Bronchial epithelial cell (primary cell): ENCODE results near the gene CTPS2. TPM values are rescaled to one million over a fixed set of nuclear protein-coding genes. Genes with fewer than 3 reads are reported as not detected.

Experiments
- DNase-seq: peaks from one replicate; pipeline ENCODE4 v3.0.0-alpha.2; 2010; ENCODE audit warnings: low read depth
- FAIRE-seq: peaks from 2 replicates; lab custom pipeline; 2011; peaks lifted over from hg19 to GRCh38; lab: Jason Lieb, UNC
- H3K27me3 ChIP-seq: 2 replicates; pipeline ENCODE4 v1.5.1; 2011; ENCODE audit warnings: low read length; ENCODE audit not compliant: control insufficient read depth, insufficient read depth
- H3K36me3 ChIP-seq: 2 replicates; pipeline ENCODE4 v1.5.1; 2011; ENCODE audit warnings: low read length; ENCODE audit not compliant: control insufficient read depth, insufficient read depth
- H3K4me3 ChIP-seq: 2 replicates; pipeline ENCODE4 v1.5.1; 2011; ENCODE audit warnings: mild to moderate bottlenecking, low read depth, low read length, control low read depth
- total RNA-seq: library from RNA; depleted of rRNA; stranded (reverse); fragments of >200 nt; gene quantifications from 2 replicates; pipeline ENCODE4 v1.2.1, GENCODE V29; 2014
- TF ChIP-seq, protein P1 (sequence below): IDR thresholded peaks from 2 replicates; pipeline ENCODE4 v1.5.1; 2011; ENCODE audit warnings: mild to moderate bottlenecking, moderate library complexity, low read length, control low read depth, inconsistent platforms; ENCODE audit not compliant: insufficient read depth, severe bottlenecking

Gene CTPS2
- total RNA-seq, 1 donor from 2014 or later = 5.8 TPM

DNA sequence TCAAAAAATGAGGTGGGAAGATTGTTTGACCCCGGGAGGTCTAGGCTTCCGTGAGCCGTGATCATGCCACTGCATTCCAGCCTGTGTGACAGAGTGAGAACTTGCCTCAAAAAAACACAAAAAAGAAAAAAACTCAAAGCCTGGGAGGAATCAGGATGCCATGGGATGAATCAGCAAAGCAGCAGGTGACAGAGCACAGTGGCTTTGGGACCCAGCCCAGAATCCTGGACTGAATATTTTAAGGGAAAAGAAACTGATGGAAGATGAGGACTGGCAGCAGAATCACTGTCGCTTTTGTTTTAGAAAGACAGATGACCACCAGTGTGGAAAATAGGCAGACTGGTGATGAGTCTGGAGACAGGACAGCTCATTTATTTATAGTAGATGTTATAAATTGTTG, 45.9 kb downstream of the CTPS2 start:
- no peaks in the 10 kb centered on the region for H3K27me3 ChIP-seq
- no peaks in the 10 kb centered on the region for H3K36me3 ChIP-seq
- no peak overlapping the region for H3K4me3 ChIP-seq
- DNase-seq = no peak
- no peak for FAIRE-seq
- TF ChIP-seq, protein P1, sequence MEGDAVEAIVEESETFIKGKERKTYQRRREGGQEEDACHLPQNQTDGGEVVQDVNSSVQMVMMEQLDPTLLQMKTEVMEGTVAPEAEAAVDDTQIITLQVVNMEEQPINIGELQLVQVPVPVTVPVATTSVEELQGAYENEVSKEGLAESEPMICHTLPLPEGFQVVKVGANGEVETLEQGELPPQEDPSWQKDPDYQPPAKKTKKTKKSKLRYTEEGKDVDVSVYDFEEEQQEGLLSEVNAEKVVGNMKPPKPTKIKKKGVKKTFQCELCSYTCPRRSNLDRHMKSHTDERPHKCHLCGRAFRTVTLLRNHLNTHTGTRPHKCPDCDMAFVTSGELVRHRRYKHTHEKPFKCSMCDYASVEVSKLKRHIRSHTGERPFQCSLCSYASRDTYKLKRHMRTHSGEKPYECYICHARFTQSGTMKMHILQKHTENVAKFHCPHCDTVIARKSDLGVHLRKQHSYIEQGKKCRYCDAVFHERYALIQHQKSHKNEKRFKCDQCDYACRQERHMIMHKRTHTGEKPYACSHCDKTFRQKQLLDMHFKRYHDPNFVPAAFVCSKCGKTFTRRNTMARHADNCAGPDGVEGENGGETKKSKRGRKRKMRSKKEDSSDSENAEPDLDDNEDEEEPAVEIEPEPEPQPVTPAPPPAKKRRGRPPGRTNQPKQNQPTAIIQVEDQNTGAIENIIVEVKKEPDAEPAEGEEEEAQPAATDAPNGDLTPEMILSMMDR = no peak

DNA sequence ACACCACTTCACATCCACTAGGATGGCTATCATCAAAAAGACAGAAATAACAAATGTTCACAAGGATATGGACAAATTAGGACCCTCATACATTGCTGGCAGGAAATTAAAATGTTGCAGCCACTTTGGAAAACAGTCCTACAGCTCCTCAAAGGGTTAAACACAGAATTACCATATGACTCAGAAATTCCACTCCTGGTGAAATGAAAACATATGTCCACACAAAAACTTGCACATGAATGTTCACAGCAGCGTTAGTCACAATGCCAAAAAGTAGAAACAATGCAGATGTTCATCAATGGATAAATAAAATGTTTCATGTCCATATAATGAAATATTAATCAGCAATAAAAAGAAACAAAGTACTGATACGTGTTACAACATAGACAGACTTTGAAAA, 47.4 kb downstream of the CTPS2 start:
- TF ChIP-seq, protein P1 = no peak
- H3K27me3 ChIP-seq = no peaks in the 10 kb centered on the region
- no peaks in the 10 kb centered on the region for H3K36me3 ChIP-seq
- FAIRE-seq (no peak), DNase-seq (no peak)
- H3K4me3 ChIP-seq = no peak overlapping the region

DNA sequence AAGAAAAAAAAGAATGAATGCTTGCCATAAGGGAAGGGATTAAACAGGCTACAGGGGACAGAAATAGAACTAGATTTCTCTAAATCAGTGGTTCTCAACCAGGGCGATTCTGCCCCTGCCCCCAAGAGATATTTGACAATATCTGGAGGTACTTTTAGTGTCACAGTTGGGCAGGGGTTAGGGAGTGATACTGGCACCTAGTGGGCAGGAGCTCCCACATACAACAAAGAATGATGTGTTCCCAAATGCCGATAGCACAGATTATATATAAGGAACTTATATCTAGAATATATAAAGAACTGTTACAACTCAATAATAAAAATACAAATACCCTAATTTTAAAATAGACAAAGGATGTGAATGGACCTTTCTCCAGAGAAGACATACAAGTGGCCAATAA, 47.8 kb downstream of the CTPS2 start:
- TF ChIP-seq, protein P1 = no peak
- H3K36me3 ChIP-seq = no peaks in the 10 kb centered on the region
- no peaks in the 10 kb centered on the region for H3K27me3 ChIP-seq
- DNase-seq (no peak), FAIRE-seq (no peak)
- no peak overlapping the region for H3K4me3 ChIP-seq

DNA sequence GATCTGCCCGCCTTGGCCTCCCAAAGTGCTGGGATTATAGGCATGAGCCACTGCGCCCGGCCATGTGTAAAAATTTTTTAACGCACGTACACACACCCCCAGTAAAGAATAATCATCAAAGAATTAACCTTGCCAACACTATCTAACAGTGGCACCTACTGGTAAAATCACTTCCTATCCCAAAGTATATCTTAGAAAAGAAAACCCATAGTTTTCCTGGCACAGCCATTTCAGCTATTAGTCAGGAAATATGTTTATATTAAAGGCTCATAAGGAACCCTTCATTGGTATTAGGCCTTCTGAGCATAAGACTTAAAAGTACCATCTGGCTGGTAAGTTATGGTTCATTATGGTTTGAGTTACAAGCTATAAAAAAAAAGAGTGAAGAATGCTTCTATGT, 48.4 kb downstream of the CTPS2 start:
- no peak for FAIRE-seq

DNA sequence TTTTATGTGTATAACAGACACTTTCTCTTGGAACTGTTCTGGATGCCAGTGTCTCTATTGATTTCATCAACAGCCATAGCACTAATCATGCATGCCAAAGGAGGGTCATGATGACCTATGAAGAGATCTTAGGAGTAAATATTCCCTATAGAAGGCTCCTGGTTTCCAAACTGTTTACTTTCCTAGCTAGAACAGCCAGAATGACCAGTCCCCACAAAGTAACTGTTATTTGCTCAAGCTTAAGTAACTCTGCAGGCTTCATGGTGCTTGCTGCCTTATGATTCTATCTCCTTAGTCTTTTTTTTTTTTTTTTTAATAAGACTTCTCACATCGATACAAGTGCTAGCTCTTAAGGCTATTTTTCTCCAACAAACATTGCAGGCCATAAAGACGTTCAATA, 50.1 kb downstream of the CTPS2 start:
- FAIRE-seq (no peak), DNase-seq (no peak)
- Histone ChIP-seq H3K27me3 (no peaks in the 10 kb centered on the region), H3K36me3 (no peaks in the 10 kb centered on the region), H3K4me3 (no peak overlapping the region)
- TF ChIP-seq, protein P1 = no peak

More for the DNA sequence above, 48.4 kb downstream of the CTPS2 start:
- Histone ChIP-seq H3K36me3 (no peaks in the 10 kb centered on the region), H3K4me3 (no peak overlapping the region), H3K27me3 (no peaks in the 10 kb centered on the region)
- TF ChIP-seq, protein P1 = no peak
- no peak for DNase-seq

DNA sequence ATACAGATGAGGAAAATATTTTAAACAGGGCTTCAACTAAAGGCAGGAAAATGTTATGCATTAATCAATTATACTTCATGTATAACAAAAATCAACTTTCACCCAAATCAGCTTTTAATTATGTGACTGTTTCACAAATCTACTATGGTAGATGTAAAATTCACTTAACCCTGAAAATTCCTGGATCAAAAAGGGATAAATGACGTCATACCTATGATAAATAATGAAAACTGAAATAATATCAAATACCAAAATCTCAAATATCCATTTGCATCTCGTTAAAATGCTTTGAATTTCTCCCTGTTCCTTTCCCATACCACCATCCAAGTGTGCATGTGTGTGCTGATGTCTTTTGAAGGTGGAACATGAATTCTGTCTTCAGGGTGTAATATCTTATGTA, 51.0 kb downstream of the CTPS2 start:
- Histone ChIP-seq H3K4me3 (no peak overlapping the region), H3K36me3 (no peaks in the 10 kb centered on the region), H3K27me3 (no peaks in the 10 kb centered on the region)
- TF ChIP-seq, protein P1 = no peak
- FAIRE-seq (no peak), DNase-seq (no peak)
